ENCODE measurements around the gene ATAD3C.
A peak's percentile ranks its signal among the peaks of the same experiment; 100 is the strongest.
"Not testable (repeated sequence)": the region's sequence is repeated elsewhere in the genome, so short reads cannot be mapped to it uniquely, and the experiment has no call there.

ATAD3C gene

DNA sequence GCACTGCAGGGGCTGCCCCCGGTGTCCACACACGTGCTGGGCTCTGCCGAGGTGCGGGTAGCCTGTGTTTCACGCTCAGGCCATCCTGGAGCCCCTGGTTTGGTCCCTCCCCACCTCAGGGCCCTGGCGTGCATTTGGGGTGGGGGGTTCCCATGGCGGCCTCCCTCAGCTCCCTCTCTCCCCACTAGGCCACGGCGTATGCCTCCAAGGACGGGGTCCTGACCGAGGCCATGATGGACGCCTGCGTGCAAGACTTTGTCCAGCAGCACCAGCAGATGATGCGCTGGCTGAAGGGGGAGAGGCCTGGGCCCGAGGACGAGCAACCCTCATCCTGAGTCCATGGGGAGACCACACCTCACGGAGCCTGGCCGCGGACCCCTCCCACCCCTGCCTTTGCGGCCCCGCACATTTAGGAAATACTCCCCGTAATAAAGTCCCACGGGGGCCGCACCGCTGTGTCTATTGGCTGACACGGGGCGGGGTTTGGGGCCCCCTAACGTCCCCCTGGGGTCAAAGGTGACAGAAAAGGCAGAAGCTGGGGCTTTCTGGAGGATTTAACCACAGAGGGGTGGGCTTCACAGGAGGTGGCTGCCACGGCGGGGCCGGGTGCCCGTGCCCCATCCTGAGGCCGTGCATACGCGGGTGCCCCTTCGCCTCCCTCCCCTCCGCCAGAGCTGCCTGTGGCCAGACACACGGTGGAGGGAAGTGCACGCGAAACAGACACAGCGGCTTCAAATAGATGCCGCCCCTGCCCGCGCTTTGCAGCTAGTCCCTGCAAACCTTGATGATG lies 18.9 kb downstream of the ATAD3C start:
- H3K27me3 ChIP-seq (ENCODE audit: insufficient read depth, low read length, poor library complexity); H3K4me3 ChIP-seq (ENCODE audit: low read length); H2BK5ac ChIP-seq (ENCODE audit: low read length); H3K27ac ChIP-seq (ENCODE audit: low read depth, low read length); H4K8ac ChIP-seq (ENCODE audit: low read depth, low read length); H2BK120ac ChIP-seq (ENCODE audit: low read depth, low read length); H3K36me3 ChIP-seq (ENCODE audit: control insufficient read depth, insufficient read depth, low read length); H4K5ac ChIP-seq (ENCODE audit: low read length); H3K4ac ChIP-seq (ENCODE audit: low read depth, low read length); H3K18ac ChIP-seq (ENCODE audit: low read length); H3K4me2 ChIP-seq (ENCODE audit: low read length); H3K56ac ChIP-seq (ENCODE audit: low read length); H2AK5ac ChIP-seq (ENCODE audit: low read length); DNase-seq; H3K4me1 ChIP-seq (ENCODE audit: control insufficient read depth, low read depth, low read length); H2BK15ac ChIP-seq (replicated peaks; ENCODE audit: low read depth); H3K79me1 ChIP-seq (ENCODE audit: low read length); H3K9ac ChIP-seq (ENCODE audit: low read length); H3K23ac ChIP-seq (ENCODE audit: low read length): not testable (repeated sequence)
- peaks cover 10% of the 10 kb centered on the region for H3K79me2 ChIP-seq (ENCODE audit: control insufficient read depth, insufficient read depth, low read length)
- no CpG with 5 or more reads among the region's 44 CpGs for WGBS (ENCODE audit: extremely low coverage, insufficient coverage, low lambda C conversion rate)

DNA sequence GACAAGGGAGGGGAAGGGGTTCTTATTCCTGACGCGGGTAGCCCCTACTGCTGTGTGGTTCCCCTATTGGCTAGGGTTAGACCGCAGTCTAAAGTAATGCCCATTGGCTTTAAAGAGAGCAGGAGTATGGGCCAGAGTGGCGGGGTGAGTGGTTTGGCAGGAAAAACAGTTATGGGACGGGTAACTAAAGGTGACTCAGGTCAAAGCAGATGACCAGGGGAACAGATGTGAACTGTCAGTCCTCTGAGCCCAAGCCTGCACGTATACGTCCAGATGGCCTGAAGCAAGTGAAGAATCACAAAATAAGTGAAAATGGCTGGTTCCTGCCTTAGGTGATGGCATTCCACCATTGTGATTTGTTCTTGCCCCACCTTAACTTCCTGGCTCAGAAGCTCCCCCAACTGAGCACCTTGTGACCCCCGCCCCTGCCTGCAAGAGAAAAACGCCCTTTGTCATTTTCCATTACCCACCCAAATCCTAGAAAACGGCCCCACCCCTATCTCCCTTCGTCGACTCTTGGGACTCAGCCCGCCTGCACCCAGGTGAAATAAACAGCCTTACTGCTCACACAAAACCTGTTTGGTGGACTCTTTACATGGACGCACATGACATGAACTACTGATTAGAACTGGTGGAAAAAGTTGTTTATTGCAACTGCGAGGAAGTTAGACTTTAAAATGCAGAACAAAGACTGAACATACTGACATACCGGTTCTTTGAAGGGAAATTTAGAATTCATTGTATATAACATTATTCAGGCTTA lies 21.3 kb downstream of the ATAD3C start:
- Histone ChIP-seq H2BK5ac (ENCODE audit: low read length) (no peak overlapping the region), H3K9ac (ENCODE audit: low read length) (peak overlapping the region; percentile 91), H3K56ac (ENCODE audit: low read length) (peak overlapping the region; percentile 91), H3K18ac (ENCODE audit: low read length) (no peak overlapping the region), H3K27ac (ENCODE audit: low read depth, low read length) (peak overlapping the region; percentile 57), H3K4me2 (ENCODE audit: low read length) (peak overlapping the region; percentile 87), H3K23ac (ENCODE audit: low read length) (no peak overlapping the region), H3K27me3 (ENCODE audit: insufficient read depth, low read length, poor library complexity) (no peaks in the 10 kb centered on the region), H3K79me1 (ENCODE audit: low read length) (peaks cover 4% of the 10 kb centered on the region), H3K4me3 (ENCODE audit: low read length) (peak overlapping the region; percentile 71), H4K8ac (ENCODE audit: low read depth, low read length) (no peak overlapping the region), H2BK120ac (ENCODE audit: low read depth, low read length) (no peak overlapping the region), H4K5ac (ENCODE audit: low read length) (peak overlapping the region; percentile 87), H3K4me1 (ENCODE audit: control insufficient read depth, low read depth, low read length) (no peaks in the 10 kb centered on the region), H2BK15ac (replicated peaks; ENCODE audit: low read depth) (no peak overlapping the region), H3K79me2 (ENCODE audit: control insufficient read depth, insufficient read depth, low read length) (peaks cover 21% of the 10 kb centered on the region), H3K36me3 (ENCODE audit: control insufficient read depth, insufficient read depth, low read length) (no peaks in the 10 kb centered on the region), H3K4ac (ENCODE audit: low read depth, low read length) (no peak overlapping the region), H2AK5ac (ENCODE audit: low read length) (peak overlapping the region; percentile 58)
- no CpG with 5 or more reads among the region's 16 CpGs for WGBS (ENCODE audit: extremely low coverage, insufficient coverage, low lambda C conversion rate)
- DNase-seq: peak; percentile 58

DNA sequence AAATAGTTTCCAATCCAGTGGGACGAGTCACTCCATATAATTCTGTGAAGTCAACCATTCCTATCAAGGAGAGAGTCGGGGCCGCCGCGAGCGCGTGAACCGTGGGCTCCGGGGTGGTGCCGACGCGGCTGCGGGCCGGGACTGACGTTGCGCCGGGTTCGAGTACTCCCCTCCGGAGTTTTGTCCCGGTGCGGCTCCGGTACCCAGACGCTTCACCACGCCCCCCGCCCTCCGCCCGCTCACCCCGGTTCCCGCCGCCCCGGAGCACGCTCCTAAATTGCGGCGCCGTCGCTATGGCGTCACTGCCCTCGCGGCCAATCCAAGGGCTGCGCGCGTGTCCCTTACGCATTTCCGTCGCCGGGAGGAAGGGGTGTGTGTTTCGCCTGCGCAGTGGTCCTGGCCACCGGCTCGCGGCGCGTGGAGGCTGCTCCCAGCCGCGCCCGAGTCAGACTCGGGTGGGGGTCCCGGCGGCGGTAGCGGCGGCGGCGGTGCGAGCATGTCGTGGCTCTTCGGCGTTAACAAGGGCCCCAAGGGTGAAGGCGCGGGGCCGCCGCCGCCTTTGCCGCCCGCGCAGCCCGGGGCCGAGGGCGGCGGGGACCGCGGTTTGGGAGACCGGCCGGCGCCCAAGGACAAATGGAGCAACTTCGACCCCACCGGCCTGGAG lies 22.0 kb downstream of the ATAD3C start, which contains the start of gene ATAD3B:
Gene ATAD3B, plus strand, starts transcription at position 377 of the 664 bp plus-strand sequence. Its CDS starts 120 bp downstream, at position 497.
- Histone ChIP-seq H2BK120ac (ENCODE audit: low read depth, low read length) (no peak within 1 kb of the TSS), H3K79me2 (ENCODE audit: control insufficient read depth, insufficient read depth, low read length) (peaks cover 21% of the 10 kb centered on the region), H3K4ac (ENCODE audit: low read depth, low read length) (no peak within 1 kb of the TSS), H3K4me2 (ENCODE audit: low read length) (peak within 1 kb of the TSS; percentile 87), H3K9ac (ENCODE audit: low read length) (peak within 1 kb of the TSS; percentile 91), H3K79me1 (ENCODE audit: low read length) (peaks cover 4% of the 10 kb centered on the region), H2BK15ac (replicated peaks; ENCODE audit: low read depth) (no peak within 1 kb of the TSS), H2AK5ac (ENCODE audit: low read length) (peak within 1 kb of the TSS; percentile 58), H3K4me3 (ENCODE audit: low read length) (peak within 1 kb of the TSS; percentile 71), H4K8ac (ENCODE audit: low read depth, low read length) (no peak within 1 kb of the TSS), H4K5ac (ENCODE audit: low read length) (peak within 1 kb of the TSS; percentile 87), H3K23ac (ENCODE audit: low read length) (no peak within 1 kb of the TSS), H3K18ac (ENCODE audit: low read length) (no peak within 1 kb of the TSS), H3K56ac (ENCODE audit: low read length) (peak within 1 kb of the TSS; percentile 91), H3K4me1 (ENCODE audit: control insufficient read depth, low read depth, low read length) (no peaks in the 10 kb centered on the region), H3K36me3 (ENCODE audit: control insufficient read depth, insufficient read depth, low read length) (no peaks in the 10 kb centered on the region), H3K27ac (ENCODE audit: low read depth, low read length) (peak within 1 kb of the TSS; percentile 57), H3K27me3 (ENCODE audit: insufficient read depth, low read length, poor library complexity) (no peaks in the 10 kb centered on the region), H2BK5ac (ENCODE audit: low read length) (no peak within 1 kb of the TSS)
- peak; percentile 94 for DNase-seq
- no CpG with 5 or more reads among the region's 87 CpGs for WGBS (ENCODE audit: extremely low coverage, insufficient coverage, low lambda C conversion rate)

DNA sequence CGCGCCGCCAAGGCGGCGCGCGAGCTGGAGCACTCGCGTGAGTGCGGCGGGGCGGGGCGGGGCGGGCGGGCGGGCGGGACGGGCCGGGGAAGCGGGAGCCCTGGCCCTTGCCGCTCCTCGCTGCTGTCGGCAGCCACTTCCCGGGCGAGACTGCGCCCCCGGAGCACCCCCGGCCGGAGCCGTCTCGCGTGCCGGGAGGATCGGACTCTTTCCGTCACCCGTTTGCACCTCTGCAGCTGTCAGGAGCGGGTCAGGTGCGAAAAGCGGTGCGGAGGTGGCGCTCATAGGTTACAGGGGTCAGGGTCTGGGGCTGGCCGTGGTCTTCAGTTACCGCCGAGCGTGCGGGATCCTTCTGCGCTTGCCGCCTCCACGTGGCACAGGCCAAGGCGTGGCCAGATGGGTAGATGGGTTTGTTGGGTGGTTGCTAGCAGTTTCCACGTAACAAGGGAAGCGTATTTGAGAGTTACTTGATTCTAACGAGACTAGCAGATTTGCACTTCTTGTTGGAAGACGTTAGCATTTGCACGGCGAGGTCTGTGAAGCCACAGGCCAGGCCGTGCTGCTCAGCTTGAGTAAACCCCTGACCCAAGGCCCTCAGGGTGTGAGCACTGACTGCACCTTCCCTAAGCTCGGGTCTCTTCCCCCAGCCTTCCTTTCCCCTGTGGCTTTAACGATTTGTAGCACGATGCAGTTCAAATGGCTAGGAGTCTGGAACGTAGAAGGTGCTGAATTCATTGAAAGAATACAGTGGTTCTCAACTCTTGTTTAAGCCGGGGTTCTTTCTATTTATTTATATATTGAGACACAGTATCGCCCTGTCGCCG lies 22.8 kb downstream of the ATAD3C start:
- H4K5ac ChIP-seq (ENCODE audit: low read length); H3K23ac ChIP-seq (ENCODE audit: low read length); H3K4me1 ChIP-seq (ENCODE audit: control insufficient read depth, low read depth, low read length); H2BK5ac ChIP-seq (ENCODE audit: low read length); H3K36me3 ChIP-seq (ENCODE audit: control insufficient read depth, insufficient read depth, low read length); H3K4ac ChIP-seq (ENCODE audit: low read depth, low read length); H2AK5ac ChIP-seq (ENCODE audit: low read length); H2BK120ac ChIP-seq (ENCODE audit: low read depth, low read length); H4K8ac ChIP-seq (ENCODE audit: low read depth, low read length); H3K27me3 ChIP-seq (ENCODE audit: insufficient read depth, low read length, poor library complexity); H3K27ac ChIP-seq (ENCODE audit: low read depth, low read length); H3K79me1 ChIP-seq (ENCODE audit: low read length); H2BK15ac ChIP-seq (replicated peaks; ENCODE audit: low read depth); H3K18ac ChIP-seq (ENCODE audit: low read length): not testable (repeated sequence)
- peaks cover 28% of the 10 kb centered on the region for H3K79me2 ChIP-seq (ENCODE audit: control insufficient read depth, insufficient read depth, low read length)
- no CpG with 5 or more reads among the region's 65 CpGs for WGBS (ENCODE audit: extremely low coverage, insufficient coverage, low lambda C conversion rate)
- peak overlapping the region; percentile 23 for H3K4me3 ChIP-seq (ENCODE audit: low read length)
- peak overlapping the region; percentile 79 for H3K56ac ChIP-seq (ENCODE audit: low read length)
- peak overlapping the region; percentile 9 for H3K4me2 ChIP-seq (ENCODE audit: low read length)
- peak; percentile 14 for DNase-seq
- H3K9ac ChIP-seq (ENCODE audit: low read length): peak overlapping the region; percentile 41

DNA sequence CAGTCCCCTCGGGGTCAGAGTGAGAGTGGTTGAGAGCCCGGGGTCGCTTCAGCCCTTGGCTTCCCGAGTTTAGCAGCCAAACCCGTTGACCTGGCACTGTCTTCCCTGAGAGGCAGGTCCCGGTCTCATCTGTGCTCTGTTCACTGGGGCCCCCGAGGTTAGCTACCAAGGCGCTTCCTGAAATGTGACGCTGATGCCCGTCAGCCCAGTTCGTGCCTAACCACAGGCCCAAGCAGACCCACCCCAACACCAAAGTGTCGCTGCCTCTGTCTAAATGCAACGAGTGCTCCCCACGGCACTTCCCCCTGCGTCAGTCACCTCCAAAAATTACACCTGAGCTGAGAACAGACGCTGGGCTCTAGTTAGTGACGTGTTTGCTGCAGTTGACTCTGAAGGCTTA lies 26.5 kb downstream of the ATAD3C start:
- H3K36me3 ChIP-seq (ENCODE audit: control insufficient read depth, insufficient read depth, low read length); H3K27me3 ChIP-seq (ENCODE audit: insufficient read depth, low read length, poor library complexity); H3K18ac ChIP-seq (ENCODE audit: low read length); H3K4me2 ChIP-seq (ENCODE audit: low read length); H3K79me1 ChIP-seq (ENCODE audit: low read length); DNase-seq; H3K27ac ChIP-seq (ENCODE audit: low read depth, low read length); H3K4me1 ChIP-seq (ENCODE audit: control insufficient read depth, low read depth, low read length); H2AK5ac ChIP-seq (ENCODE audit: low read length); H4K5ac ChIP-seq (ENCODE audit: low read length); H2BK120ac ChIP-seq (ENCODE audit: low read depth, low read length); H3K4me3 ChIP-seq (ENCODE audit: low read length); H3K4ac ChIP-seq (ENCODE audit: low read depth, low read length); H3K23ac ChIP-seq (ENCODE audit: low read length); H4K8ac ChIP-seq (ENCODE audit: low read depth, low read length); H2BK5ac ChIP-seq (ENCODE audit: low read length); H3K9ac ChIP-seq (ENCODE audit: low read length); H2BK15ac ChIP-seq (replicated peaks; ENCODE audit: low read depth); H3K56ac ChIP-seq (ENCODE audit: low read length): not testable (repeated sequence)
- no CpG with 5 or more reads among the region's 17 CpGs for WGBS (ENCODE audit: extremely low coverage, insufficient coverage, low lambda C conversion rate)
- H3K79me2 ChIP-seq (ENCODE audit: control insufficient read depth, insufficient read depth, low read length): peaks cover 29% of the 10 kb centered on the region

All from mesendoderm (in vitro differentiated cells).